Stomach smooth muscle (tissue), 2 donors: Measurements from ENCODE around the gene RER1.

ENCODE experiments used
- H3K27ac ChIP-seq: one replicate; pipeline ENCODE4 v1.7.0; 2013; ENCODE audit warnings: mild to moderate bottlenecking, low read length, inconsistent platforms
- H3K27me3 ChIP-seq, 2 donors: one replicate each; pipeline ENCODE4 v1.7.0; 2013; ENCODE audit warnings: low read length in 2 of 2; ENCODE audit not compliant: insufficient read depth in 2 of 2, control insufficient read depth in 1 of 2
- H3K36me3 ChIP-seq, 2 donors: one replicate each; pipeline ENCODE4 v1.7.0; 2013; ENCODE audit warnings: low read length in 2 of 2; ENCODE audit not compliant: control insufficient read depth in 2 of 2, insufficient read depth in 2 of 2
- H3K4me1 ChIP-seq: one replicate; pipeline ENCODE4 v1.7.0; 2013; ENCODE audit warnings: low read length; ENCODE audit not compliant: control insufficient read depth, insufficient read depth
- H3K4me3 ChIP-seq, 2 donors: one replicate each; pipeline ENCODE4 v1.7.0; 2013; ENCODE audit warnings: low read length in 2 of 2
- H3K9ac ChIP-seq, 2 donors: one replicate each; pipeline ENCODE4 v1.7.0; 2013; ENCODE audit warnings: low read length in 2 of 2, mild to moderate bottlenecking in 1 of 2
- H3K9me3 ChIP-seq, 2 donors: one replicate each; pipeline ENCODE4 v1.7.0; 2013; ENCODE audit warnings: low read length in 2 of 2; ENCODE audit not compliant: control insufficient read depth in 2 of 2
- donor health status: healthy.
- donor health status: Pancreatic carcinoma.

RER1 gene

DNA sequence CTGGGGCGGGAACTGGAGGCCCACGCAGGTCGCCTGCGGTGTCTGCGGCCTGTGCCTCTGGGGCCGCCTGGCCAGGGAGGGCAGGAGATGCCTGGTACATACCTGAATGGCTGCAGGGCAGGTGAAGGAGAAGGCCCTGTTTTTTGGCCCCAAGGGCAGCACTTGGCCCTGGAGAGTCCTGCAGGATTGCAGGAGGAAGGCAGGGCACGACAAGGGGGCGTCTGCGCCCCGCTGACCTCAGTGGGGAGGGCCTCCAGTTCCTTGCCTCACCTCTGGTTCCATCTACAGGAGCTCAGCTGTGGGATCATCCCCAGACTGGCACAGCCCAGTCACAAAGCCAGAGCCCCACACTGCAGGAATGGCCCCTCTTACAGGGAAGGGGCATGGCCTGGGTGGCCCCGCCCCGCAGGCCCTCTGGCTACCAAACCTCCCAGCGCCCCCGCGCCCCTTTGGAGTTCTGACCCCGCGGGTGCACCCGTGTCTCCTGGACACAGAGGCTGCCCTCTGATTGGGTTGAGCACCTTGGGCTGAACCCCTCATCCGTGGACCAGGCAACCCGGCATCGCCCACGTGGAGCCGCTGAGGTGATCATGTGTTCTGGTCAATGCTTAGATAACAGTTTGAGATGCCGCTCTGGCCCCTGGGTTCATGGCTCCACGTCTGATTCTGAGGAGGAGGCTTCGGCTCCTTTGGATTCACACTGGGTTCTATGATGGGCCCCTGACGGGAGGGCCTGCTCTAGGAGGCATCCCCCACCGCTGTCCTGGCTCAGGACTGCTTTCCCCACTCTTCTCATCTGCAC, 22.1 kb downstream of the RER1 start:
- peak overlapping the region; percentile 76 for H3K27ac ChIP-seq
- H3K36me3 ChIP-seq, result peaks cover 0 to 4% of the 10 kb centered on the region in 2 donors
- peaks cover 28% of the 10 kb centered on the region for H3K4me1 ChIP-seq

DNA sequence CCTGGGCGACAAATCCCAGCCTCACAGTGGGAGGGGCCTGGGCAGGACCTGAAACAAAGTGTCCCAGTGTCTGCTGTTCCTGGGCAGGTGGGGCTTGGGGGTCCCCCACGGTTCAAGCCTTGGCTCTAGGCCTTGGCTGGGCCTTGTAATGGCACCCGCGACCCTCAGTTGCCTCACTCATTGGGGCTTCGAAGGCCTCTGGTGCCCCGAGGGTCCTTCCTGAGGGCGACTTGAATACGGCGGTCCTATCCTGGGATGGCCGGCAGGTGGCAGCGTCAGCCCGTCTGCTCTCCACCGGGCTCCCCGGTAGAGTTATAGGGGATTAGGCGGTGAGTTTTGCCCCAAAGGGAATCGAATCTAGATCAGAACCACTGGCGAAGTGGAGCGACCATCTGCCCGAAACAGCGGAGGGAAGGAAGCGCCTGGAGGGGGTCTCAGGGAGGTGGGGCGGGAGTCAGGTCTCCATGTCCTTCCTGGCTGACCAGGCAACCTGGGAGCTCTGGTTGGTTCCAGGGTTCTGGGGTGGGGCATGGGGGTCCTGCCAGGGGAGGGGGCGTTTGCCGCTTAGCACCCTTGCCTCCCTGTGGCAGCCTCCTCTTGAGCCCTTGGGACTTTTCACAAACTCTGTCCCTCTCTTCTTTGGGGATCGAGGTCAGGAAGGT, 22.8 kb downstream of the RER1 start:
- Histone ChIP-seq H3K36me3 (no peaks in the 10 kb centered on the region), H3K9me3 (no peaks in the 10 kb centered on the region), H3K4me3 (peak overlapping the region in 1 of 2 donors; percentile 52), H3K4me1 (peaks cover 28% of the 10 kb centered on the region), H3K9ac (peak overlapping the region; percentile 42 to 45), H3K27me3 (peaks cover 22 to 28% of the 10 kb centered on the region in 2 donors), H3K27ac (no peak overlapping the region)

More for the DNA sequence above, 22.1 kb downstream of the RER1 start:
- H3K9ac ChIP-seq, result peak overlapping the region; percentile 71 to 74
- H3K27me3 ChIP-seq, result peaks cover 16 to 22% of the 10 kb centered on the region in 2 donors
- no peaks in the 10 kb centered on the region for H3K9me3 ChIP-seq
- H3K4me3 ChIP-seq, result peak overlapping the region; percentile 76 to 84

DNA sequence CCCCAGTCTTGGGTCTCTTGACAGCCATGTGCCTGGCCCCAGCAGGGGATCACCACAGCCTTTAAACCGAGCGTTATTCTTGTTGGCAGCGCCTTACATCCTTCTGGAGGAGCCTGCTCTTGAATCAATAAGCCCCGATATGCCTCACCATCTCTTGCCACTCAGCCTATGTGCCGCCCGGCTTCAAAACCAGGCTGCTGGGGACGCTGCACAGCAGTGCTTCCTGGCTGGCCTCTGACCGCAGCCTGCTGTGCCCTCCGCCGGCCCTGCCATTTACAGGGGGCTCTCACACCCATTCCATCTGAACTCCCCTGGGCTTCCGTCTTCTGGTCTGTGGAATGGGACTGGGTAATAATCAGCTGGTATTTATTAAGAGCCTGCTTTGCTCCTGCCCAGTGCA, 23.7 kb downstream of the RER1 start:
- H3K9me3 ChIP-seq, result no peaks in the 10 kb centered on the region
- H3K4me1 ChIP-seq, result peaks cover 25% of the 10 kb centered on the region
- H3K4me3 ChIP-seq, result no peak overlapping the region
- H3K27me3 ChIP-seq, result peaks cover 25 to 33% of the 10 kb centered on the region in 2 donors
- H3K27ac ChIP-seq, result no peak overlapping the region
- H3K36me3 ChIP-seq, result no peaks in the 10 kb centered on the region
- H3K9ac ChIP-seq, result no peak overlapping the region

DNA sequence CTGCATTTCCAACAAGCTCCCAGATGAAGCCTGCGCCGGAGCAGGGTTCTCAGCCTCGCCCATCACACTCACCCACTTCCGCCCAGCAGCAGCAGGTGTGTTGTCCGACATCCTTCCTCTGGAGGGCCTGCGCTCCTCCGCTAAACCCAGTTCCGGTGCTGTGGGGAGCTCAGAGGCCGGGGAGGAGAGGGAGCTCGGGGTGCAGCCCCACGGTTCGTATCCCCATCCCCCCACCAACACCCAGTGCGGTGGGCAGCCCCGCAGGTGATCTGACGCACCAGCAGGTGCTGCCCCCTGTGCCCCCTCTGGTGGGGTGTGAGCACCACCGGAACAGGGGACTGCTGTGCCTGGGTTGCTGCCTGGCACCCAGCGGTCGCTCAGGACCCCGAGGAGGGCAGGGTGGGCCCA, 24.2 kb downstream of the RER1 start:
- Histone ChIP-seq H3K9ac (no peak overlapping the region), H3K9me3 (no peaks in the 10 kb centered on the region), H3K27me3 (peaks cover 26 to 37% of the 10 kb centered on the region in 2 donors), H3K4me1 (peaks cover 25% of the 10 kb centered on the region), H3K27ac (no peak overlapping the region), H3K36me3 (no peaks in the 10 kb centered on the region), H3K4me3 (no peak overlapping the region)

DNA sequence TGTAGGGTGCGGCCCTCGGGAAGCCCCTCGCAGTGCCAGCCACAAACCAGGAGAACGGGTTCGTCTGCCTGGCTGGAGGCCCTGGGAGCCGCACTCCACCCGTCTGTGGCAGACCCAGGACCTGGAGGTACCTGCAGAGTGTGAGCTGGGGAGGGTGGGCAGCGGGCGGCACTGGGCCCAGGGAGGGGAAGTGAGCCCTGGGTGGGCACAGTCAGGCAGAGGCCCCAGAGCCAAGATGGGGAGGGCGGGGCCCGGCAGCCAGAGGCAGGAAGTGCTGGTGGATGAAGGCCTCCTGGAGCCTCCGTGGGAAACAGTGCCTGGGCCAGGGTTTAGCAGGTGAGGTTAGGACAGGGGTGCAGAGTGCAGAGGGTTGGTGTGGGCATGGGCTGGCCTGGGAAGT, 24.8 kb downstream of the RER1 start:
- Histone ChIP-seq H3K4me3 (no peak overlapping the region), H3K36me3 (no peaks in the 10 kb centered on the region), H3K27me3 (peaks cover 30 to 37% of the 10 kb centered on the region in 2 donors), H3K4me1 (peaks cover 25% of the 10 kb centered on the region), H3K9me3 (no peaks in the 10 kb centered on the region), H3K27ac (no peak overlapping the region), H3K9ac (no peak overlapping the region)

DNA sequence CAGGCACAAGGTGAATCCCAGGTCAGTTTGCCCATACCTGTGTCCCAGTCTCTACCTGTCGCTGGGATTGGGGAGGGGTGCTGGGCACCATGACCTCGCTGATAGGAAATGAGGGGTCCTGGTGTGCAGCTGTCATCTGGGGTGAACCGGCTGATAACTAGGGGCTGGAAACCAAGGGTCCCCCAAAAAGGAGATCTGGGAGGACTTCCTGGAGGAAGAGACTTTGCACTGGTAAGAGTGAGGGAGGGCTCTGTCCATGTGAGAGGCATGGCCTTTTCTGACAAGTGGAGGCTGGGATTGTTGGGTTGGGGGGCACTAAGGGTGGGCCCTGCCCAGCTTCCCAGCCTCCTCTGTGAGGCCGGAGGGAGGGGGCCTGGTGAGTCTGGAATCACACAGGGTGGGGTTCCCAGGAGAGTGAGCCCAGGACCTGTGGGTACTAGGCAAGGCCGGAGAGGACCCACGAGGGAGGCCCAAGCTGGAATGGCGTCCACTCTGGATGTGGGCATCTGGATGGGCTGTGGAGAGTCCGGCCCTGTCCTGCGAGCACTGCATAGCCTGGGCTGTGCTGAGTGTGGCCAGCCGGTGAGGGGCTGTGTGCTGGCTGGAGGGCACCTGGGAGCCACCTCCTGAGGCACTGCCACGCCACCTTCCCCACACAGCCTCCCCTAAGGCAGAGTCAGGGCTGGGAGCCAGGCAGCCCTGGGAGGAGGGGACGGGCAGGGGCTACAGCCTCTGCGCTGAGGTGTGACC, 25.6 kb downstream of the RER1 start:
- H3K27ac ChIP-seq, result no peak overlapping the region
- H3K27me3 ChIP-seq, result peaks cover 30 to 37% of the 10 kb centered on the region in 2 donors
- peaks cover 17% of the 10 kb centered on the region for H3K4me1 ChIP-seq
- no peaks in the 10 kb centered on the region for H3K36me3 ChIP-seq
- H3K4me3 ChIP-seq, result no peak overlapping the region
- H3K9ac ChIP-seq, result no peak overlapping the region
- no peaks in the 10 kb centered on the region for H3K9me3 ChIP-seq

DNA sequence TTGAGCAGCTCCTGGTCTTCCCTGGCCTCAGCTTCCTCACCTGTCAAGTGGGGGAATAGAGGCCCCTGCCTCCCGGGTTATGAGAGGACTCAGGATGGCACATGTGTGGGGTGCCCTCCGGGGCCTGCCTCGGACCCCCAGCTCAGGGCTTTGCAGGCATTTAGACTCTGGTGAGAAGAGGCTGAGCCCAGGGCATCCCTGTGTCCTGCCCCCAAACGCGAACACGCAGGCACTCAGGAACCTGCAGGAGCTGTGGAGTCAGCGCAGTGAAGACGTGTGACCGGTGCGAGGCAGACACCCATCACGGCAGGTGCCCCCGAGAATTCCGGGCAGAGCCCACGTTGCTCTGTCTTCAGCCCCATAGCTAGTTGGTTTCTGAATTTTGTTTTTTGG, 26.2 kb downstream of the RER1 start:
- peaks cover 17% of the 10 kb centered on the region for H3K4me1 ChIP-seq
- H3K4me3 ChIP-seq, result no peak overlapping the region
- peaks cover 0 to 2% of the 10 kb centered on the region in 2 donors for H3K9me3 ChIP-seq
- H3K36me3 ChIP-seq, result no peaks in the 10 kb centered on the region
- no peak overlapping the region for H3K9ac ChIP-seq
- peaks cover 30 to 37% of the 10 kb centered on the region in 2 donors for H3K27me3 ChIP-seq
- H3K27ac ChIP-seq, result no peak overlapping the region

DNA sequence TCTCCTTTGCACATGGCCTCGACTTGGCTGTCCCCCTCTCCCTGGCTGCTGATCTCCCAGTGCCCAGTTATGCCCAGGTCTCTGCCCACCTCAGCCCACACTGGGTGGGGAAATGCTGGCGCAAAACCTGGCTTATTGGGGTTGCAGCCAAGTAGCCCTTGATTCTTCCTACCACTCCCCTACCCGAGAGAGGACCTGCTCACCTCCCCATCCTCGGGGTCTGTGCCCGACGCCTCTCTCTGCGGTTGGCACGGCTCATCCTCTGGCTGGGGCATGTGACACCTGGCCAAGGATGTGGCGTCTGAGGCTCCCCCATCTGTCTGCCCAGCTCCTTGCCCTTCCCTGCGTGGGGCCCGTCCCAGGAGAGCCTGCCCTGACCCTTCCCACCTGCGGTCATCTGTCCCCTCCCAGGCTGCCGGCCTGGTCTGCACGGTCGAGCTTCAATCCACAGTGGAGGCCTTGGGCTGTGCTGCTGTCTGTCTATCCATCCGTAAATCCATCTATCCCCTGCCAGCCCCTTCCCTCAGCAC, 27.2 kb downstream of the RER1 start:
- peaks cover 5 to 9% of the 10 kb centered on the region in 2 donors for H3K9me3 ChIP-seq
- no peak overlapping the region for H3K27ac ChIP-seq
- H3K27me3 ChIP-seq, result peaks cover 30 to 37% of the 10 kb centered on the region in 2 donors
- no peak overlapping the region for H3K9ac ChIP-seq
- H3K36me3 ChIP-seq, result no peaks in the 10 kb centered on the region
- H3K4me1 ChIP-seq, result peaks cover 8% of the 10 kb centered on the region
- no peak overlapping the region for H3K4me3 ChIP-seq

DNA sequence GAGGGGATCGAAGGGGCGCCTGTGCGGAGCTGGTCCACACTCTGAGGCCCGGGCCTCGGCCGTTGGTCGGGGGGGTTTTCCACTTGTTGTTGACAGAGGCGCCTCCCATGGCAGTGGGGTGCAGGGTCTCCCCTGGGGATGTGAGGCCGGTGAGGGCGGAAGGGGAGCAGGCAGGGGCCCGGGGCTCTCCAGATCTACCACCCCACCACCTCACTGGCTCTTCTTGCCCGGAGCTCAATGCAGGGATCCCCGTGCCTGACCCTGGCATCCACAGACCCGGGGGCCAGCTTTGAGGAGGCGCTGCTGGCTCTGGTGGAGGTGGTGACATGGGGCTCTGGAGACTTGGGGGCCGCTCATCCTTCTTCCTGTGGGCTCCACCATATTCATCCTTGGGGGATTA, 27.8 kb downstream of the RER1 start:
- Histone ChIP-seq H3K27ac (no peak overlapping the region), H3K4me1 (peaks cover 2% of the 10 kb centered on the region), H3K27me3 (peaks cover 30 to 37% of the 10 kb centered on the region in 2 donors), H3K9me3 (peaks cover 5 to 9% of the 10 kb centered on the region in 2 donors), H3K36me3 (no peaks in the 10 kb centered on the region), H3K9ac (no peak overlapping the region), H3K4me3 (no peak overlapping the region)

DNA sequence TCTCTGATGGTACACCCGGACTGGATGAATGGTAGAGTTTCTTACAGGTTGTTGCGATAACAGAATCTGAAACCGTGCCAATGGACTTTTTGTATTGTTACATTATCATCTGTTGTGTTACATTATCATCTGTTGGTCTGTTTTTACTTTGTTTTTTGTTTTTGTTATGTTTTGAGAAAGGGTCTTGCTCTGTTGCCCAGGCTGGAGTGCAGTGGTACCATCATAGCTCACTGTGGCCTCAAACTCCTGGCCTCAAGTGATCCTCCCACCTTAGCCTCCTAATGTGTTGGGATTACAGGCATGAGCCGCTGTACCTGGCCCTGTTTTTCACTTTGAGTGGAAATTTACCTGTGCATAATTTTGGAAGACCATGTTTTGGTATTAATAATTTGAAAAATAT, 30.9 kb downstream of the RER1 start:
- Histone ChIP-seq H3K27me3 (peaks cover 26% of the 10 kb centered on the region in 2 donors), H3K4me3 (no peak overlapping the region), H3K9ac (no peak overlapping the region), H3K4me1 (no peaks in the 10 kb centered on the region), H3K36me3 (no peaks in the 10 kb centered on the region), H3K27ac (no peak overlapping the region), H3K9me3 (peaks cover 5 to 9% of the 10 kb centered on the region in 2 donors)
